Fibroblast of the aortic adventitia (primary cell): ENCODE results near the gene ITPR2. TPM values are rescaled to one million over a fixed set of nuclear protein-coding genes. Genes with fewer than 3 reads are reported as not detected.

ENCODE experiments used
- DNase-seq: peaks from one replicate; pipeline ENCODE4 v3.0.0-alpha.2; 2010; ENCODE audit warnings: low read depth
- H3K4me3 ChIP-seq: 2 replicates; pipeline ENCODE4 v1.5.1; 2011; ENCODE audit warnings: low read depth, mild to moderate bottlenecking, control low read depth, low read length, moderate library complexity
- total RNA-seq: library from RNA; depleted of rRNA; stranded (reverse); fragments of >200 nt; gene quantifications from 2 replicates; pipeline ENCODE4 v1.2.3, GENCODE V29; 2012; ENCODE audit warnings: low replicate concordance
- TF ChIP-seq, protein P1 (sequence below): IDR thresholded peaks from 2 replicates; pipeline ENCODE4 v1.5.1; 2011; ENCODE audit warnings: mild to moderate bottlenecking, low read length, control low read depth, inconsistent platforms; ENCODE audit not compliant: insufficient read depth

The ITPR2 gene
- total RNA-seq, 1 donor, result 15.5 TPM

DNA sequence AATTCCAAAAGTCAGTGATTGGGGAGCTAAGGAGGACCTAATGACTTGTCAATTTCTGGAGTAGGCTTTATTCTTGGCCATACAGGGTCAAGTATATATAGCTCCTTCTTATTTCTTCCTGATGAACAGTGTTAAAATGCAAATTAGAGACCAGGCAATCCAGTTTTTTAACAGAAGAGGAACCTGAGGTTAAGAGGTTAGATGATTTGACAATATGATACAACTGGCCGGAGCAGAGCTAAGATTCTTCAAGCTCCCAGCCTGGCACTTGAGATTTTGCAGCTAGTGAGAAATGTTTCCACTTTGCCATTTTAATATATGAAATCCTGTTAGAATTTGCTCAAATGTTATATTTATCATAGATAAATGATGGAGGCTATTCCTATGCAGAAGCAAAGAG, 433.6 kb downstream of the ITPR2 start:
- TF ChIP-seq, protein P1, sequence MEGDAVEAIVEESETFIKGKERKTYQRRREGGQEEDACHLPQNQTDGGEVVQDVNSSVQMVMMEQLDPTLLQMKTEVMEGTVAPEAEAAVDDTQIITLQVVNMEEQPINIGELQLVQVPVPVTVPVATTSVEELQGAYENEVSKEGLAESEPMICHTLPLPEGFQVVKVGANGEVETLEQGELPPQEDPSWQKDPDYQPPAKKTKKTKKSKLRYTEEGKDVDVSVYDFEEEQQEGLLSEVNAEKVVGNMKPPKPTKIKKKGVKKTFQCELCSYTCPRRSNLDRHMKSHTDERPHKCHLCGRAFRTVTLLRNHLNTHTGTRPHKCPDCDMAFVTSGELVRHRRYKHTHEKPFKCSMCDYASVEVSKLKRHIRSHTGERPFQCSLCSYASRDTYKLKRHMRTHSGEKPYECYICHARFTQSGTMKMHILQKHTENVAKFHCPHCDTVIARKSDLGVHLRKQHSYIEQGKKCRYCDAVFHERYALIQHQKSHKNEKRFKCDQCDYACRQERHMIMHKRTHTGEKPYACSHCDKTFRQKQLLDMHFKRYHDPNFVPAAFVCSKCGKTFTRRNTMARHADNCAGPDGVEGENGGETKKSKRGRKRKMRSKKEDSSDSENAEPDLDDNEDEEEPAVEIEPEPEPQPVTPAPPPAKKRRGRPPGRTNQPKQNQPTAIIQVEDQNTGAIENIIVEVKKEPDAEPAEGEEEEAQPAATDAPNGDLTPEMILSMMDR, result no peak
- no peak overlapping the region for H3K4me3 ChIP-seq
- no peak for DNase-seq

DNA sequence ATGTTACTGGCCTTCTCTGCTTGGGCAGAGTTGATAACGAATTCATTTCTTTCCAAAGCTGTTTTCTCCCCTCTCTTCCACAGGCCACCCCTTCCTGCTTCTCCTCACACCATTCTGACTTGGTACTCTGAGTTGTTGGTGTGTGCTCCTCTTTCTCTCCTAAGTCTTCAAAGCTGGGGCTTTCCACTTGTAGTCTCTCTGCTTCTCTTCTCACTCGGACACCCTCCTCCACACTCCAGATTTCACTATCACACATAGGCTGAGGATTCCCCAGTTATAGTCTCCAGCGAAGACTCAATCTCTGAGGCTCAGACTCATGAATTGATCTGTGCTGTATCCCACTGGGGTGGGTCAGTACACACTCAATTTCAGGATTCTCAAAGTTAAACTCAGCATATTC, 436.6 kb downstream of the ITPR2 start:
- no peak for DNase-seq
- no peak overlapping the region for H3K4me3 ChIP-seq
- TF ChIP-seq, protein P1, result no peak

DNA sequence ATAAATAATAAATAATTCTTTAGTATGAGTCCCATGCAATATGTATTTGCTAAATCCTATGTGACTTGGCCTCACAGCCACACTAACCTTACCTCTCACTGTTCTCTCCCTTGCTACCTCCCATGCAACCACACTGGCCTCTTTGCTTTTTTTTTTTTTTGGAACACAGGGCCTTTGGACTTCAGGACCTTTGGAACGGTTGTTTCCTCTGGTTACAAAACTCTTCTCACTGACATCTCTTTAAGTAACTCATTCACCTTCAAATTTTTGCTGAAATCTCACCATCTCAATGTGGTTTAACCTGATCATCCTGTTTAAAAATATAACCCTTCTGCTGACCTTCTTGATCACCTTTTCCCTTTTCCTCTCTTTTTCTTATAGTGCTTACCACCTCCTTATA, 443.7 kb downstream of the ITPR2 start:
- no peak overlapping the region for H3K4me3 ChIP-seq
- TF ChIP-seq, protein P1, result no peak
- DNase-seq, result no peak

DNA sequence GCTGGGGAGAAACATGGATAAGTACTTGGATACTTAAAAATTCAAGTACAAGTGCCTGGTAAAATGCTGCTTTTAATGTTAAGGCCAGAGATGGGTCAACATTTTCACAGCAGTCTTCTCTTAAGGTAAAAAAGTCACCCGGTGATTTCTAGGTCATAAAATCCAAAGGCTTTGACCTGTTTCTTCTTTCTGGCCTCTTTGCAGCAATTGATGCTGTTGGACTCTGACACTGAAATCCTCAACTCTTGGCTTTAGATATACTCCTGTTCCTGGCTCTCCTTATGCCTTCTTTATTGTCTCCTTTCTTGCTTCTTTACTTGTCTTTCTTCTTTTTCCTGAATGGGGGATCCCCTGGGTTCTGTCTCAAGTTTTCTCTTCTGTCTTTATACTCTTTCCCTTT, 448.5 kb downstream of the ITPR2 start:
- TF ChIP-seq, protein P1, result no peak
- no peak overlapping the region for H3K4me3 ChIP-seq
- no peak for DNase-seq

DNA sequence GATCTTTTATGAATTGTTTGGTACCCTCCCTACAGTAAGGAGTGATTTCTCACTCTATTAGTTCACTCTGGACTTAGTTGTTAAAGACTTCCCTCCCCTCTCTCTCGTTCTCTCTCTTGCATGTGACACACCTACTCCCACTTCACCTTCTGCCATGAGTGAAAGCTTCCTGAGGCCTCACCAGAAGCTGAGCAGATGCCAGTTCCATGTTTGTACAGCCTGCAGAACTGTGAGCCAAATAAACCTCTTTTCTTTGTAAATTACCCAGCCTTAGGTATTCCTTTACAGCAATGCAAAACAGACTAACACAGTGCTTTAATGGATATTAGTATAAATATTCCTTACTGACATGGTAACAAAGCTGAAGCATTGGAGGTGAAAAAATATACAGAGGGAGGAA, 450.0 kb downstream of the ITPR2 start:
- no peak overlapping the region for H3K4me3 ChIP-seq
- TF ChIP-seq, protein P1, result no peak
- DNase-seq, result no peak

DNA sequence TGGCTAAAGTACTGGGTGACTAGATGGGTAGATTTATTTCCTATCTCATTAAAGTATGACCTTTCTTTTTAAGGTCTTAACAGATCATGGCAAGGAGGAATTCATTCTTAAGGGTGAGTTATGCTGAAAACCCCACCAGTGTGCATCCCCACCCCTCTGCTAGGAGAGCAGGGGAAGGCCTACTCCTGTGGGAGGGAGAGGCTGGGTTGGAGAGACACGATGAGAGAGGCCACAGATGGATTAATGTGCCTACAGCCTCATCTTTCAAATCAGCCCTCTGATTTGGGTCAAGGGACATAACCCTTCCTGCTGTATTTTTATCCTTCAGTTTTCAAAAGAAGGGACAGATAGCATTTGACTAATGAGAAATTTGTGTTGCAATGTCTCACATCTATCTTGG, 452.1 kb downstream of the ITPR2 start:
- DNase-seq, result no peak
- H3K4me3 ChIP-seq, result no peak overlapping the region
- TF ChIP-seq, protein P1, result no peak

DNA sequence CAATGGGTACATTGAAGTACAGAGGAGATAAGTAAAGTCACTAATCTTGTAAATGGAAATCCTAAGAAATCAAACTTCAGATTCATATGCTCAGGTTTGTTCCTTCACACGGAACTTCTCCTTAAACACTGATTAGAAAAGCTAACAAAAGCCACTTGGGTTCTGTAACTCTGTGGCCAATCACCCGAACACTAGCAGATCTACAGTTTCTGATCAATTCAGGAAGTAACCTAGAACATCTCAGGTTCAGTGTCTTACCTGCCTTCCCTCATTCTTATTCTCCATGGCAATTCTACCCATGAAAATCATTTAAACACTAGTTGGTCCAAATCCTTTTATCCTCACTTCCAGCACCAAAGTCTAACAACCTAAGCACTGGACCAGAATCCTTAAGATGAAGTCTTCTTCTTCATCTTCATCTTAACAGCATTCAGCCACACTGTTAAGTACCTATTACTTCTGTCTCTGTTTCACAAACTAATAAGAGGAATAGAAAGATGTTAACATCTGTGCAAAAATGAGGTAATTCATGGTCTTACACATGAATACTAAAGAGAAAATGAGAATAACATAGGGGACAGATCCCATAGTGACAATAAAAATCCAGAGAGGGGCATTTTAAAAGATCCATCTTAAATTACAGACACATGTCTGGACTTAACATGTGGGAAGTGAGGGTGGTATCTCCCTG, 453.1 kb downstream of the ITPR2 start:
- H3K4me3 ChIP-seq, result no peak overlapping the region
- DNase-seq, result no peak
- TF ChIP-seq, protein P1, result no peak
